Measurements from ENCODE around the gene RNU1-2.
"Not testable (repeated sequence)": the region's sequence is repeated elsewhere in the genome, so short reads cannot be mapped to it uniquely, and the experiment has no call there.

Gene RNU1-2

GRCh38 chr1:16911851-16912721 is 16.3 kb downstream of the RNU1-2 start:
- not testable (repeated sequence) for DNase-seq (ENCODE audit: low spot score)

DNA sequence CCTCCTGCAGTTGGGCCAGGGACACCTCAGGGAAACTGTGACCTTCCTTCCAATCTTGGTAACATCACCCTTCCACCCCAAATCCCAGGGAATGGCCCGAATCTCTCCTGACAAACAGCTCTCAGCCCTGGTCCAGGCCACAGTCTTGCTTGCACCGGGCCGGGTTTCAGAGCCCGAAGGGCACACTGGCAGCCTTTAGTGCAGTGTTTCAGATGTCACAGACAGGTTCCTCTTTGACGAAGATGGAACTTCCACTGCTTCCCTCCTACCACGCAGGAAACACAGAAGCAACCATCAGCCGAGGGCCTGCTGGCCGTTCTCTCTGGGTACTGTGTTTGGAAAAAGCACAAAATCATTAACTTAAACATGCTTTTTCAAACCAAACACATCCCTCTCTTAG is 17.0 kb downstream of the RNU1-2 start:
- not testable (repeated sequence) for DNase-seq (ENCODE audit: low spot score)

DNA sequence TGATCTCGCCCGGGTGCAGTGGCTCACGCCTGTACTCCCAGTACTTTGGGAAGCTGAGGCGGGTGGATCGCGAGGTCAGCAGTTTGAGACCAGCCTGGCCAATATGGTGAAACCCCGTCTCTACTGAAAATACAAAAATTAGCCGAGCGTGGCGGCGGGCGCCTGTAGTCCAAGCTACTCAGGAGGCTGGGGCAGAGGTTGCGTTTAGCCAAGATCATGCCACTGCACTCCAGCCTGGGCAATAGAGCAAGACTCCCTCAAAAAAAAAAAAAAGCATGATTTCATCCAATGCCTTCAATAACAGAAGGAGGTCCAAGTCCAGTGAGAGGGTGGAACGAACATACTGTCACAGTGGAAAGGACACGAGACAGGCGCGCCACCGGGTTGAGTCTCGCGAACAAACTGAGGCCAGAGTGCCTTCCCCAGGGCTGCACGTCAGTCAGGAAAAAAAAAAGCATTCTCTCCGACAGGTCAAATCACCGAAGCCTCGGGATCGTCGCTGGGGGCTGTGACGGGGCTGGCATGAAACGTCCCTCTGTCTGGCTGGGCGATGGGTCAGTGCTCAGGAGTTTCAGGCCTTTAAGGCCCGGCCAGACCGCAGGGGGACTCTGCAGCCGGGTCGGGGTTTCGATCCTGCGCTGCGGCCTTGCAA is 17.5 kb downstream of the RNU1-2 start:
- DNase-seq (ENCODE audit: low spot score): no peak

DNA sequence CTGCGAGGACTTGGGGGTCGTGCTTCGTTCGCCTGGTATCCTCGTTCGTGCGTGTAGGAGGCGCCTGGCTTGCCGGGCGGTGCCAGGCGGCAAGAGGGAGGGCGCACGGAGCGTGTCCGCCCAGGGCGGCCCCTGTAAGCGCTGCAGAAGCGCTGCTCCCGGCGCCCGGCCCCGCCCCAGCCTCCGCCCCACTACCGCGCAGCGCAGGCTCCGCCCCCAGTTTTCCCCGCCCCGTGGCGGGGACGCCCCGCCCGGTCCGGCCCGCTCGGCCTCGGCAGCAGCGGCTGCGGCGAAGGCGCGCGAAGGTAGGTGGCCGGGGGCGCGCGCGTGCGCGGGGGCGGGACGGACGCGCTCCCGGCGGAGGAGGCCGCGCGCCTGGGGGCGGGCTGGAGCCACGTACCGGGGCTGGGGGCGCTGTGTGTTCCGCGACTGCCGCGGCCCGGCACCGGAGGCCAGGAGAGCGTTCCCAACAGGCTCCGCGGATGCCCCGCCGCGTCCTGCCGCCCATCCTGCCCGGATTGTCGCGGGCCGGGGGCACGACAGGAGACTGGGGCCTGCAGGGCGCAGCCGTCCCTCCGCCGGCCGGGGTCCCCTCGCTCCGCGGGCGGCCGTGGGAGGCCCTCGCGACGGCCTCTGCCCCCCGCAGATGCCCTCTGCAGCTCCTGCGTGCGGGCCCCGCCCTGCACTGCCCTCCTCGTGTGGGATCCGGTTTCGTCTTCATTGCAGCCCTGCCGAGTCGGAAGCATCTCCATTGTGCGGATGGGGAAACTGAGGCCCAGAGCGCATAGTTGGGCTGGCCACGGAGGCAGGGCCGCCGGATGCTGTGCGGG is 18.3 kb downstream of the RNU1-2 start:
- DNase-seq (ENCODE audit: low spot score): peak; percentile 100

DNA sequence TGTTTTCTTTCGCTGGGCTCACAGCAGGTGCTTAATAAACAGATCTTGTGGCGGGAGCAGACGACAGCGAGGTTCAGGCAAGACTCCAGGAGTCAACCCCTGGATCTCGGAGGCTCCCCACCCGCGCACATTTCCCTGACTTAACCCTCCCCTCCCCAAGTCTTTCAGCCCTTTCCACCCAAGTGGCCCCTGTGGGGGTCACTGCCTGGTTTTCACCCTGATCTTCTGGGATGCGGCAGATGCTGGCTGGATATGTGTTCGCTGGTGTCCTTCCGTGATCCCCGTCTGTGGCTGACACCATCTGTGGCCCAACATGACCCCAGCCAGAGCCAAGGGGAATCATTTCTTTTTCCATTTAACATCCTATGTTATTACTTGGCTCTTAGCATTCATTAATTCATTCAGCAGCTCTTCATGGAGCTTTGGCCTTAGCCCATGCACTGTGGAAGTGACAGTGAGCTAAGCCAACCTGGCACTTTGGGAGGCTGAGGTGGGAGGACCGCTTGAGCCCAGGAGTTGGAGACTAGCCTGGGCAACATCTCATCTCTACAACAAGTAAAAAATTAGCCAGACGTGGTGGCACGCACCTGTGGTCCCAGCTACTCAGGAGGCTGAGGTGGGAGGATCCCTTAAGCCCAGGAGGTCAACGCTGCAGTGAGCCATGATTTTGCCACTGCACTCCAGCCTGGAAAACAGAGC is 19.3 kb downstream of the RNU1-2 start:
- DNase-seq (ENCODE audit: low spot score): not testable (repeated sequence)

DNA sequence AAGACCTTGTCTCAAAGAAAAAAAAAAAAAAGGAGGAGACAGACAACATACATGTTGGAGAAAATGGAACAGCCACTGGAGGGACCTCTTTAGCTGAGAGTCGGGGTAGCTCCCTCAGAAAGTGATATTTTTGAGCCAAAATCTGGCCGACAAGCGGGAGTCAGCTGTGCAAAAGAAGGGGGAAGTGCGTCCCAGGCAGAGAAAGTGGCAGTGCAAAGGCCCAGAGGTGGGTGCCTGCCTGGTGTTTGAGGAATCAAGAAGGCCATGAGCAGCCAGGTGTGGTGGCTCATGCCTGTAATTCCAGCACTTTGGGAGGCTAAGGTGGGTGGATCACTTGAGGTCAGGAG is 19.8 kb downstream of the RNU1-2 start:
- DNase-seq (ENCODE audit: low spot score): no peak

- not testable (repeated sequence) for DNase-seq (ENCODE audit: low spot score)
These were observed 20.5 kb downstream of the RNU1-2 start for GRCh38 chr1:16916036-16916880.

DNA sequence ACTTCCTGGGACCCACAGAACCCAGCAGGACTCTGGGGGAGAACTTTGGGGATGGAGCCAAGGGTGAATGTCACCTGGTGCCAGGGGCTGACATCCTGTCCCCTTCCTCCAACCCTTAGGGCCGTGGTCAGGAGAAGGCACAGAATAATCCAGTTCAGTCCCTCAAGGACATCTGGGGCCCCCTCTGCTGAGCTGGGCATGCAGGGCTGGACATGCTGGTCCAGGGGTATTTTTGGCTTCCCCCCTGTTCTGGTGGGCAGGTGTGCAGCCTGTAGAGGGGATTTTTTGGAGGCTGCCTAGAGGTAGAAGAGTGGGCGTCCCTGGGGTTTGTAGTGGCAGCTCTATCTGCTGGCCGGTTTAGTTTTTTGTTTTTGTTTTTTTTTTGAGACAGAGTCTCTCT is 22.6 kb downstream of the RNU1-2 start:
- DNase-seq (ENCODE audit: low spot score): no peak

DNA sequence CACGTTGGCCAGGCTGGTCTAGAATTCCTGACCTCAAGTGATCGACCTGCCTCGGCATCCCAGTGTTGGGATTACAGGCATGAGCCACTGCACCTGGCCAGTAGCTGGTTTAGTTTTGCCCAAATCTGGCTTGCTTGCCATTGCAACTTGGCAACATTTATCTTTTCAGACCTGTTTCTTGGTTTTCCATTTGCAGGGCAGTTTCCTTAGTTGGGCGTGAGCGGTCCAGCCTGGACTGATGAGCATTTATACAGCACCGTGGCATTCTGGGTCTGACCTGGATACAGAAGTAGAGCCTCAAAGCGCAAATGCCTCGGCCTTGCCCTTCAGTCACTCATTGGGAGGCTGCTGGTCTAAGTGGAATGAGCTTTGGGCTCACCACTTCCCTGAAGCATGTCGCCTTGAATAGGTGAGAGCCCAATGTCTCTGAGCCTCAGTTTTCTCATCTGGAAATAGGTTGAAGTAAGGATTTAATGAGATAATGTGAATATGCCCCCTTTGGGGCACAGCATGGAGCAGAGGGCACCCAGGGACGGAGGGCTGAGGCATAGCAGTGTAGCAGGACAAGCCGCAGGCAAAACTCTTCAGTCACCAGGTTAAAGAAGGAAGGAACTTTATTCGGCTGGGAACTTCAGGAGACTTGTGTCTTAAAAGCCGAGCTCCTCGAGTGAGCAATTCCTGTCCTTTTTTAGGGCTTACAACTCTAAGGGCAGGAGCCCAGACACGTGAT is 23.3 kb downstream of the RNU1-2 start:
- DNase-seq (ENCODE audit: low spot score): not testable (repeated sequence)

GRCh38 chr1:16920951-16921350 is 25.2 kb downstream of the RNU1-2 start:
- no peak for DNase-seq (ENCODE audit: low spot score)

DNA sequence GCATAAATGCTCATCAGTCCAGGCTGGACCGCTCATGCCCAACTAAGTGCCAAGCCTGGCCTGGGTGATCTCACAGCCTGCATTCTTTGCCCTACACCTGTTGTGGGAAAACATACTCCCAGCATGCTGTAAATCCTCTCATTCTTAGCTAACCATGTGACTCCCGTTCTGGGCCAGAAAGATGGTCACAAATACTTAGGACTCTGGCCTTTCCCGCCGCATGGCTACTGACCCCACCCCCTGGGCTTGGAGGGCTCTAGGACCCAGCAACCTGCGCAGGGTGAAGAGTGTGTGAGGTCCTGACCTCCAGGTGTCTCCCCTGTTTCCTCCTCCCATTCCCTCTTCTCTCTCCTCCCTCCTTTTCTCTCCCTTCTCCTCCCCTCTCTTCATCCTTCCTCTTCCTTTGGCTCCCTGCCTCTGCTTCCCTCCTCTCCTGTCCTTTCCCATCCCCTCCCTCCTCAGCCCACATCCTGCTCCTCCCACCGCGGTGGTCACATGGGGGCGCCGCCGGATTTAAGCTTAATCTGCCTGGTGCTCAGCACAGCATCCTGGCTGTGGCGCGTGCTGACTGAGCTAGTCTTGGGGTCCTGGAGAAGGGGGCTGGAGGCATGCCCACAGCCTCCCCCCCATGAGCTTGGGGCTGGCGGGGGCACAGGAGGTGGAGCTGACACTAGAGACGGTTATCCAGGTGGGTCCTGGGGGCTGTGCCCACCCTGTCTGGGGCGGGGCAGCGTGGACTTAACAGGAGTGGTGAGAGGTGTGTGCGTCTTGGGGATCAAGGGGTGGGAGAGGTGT is 25.8 kb downstream of the RNU1-2 start, which contains the start of gene CROCC:
CROCC (plus strand) TSS at position 541 of the 795 bp plus-strand sequence; CDS start at position 629, 88 bp downstream.
- DNase-seq (ENCODE audit: low spot score): no peak

DNA sequence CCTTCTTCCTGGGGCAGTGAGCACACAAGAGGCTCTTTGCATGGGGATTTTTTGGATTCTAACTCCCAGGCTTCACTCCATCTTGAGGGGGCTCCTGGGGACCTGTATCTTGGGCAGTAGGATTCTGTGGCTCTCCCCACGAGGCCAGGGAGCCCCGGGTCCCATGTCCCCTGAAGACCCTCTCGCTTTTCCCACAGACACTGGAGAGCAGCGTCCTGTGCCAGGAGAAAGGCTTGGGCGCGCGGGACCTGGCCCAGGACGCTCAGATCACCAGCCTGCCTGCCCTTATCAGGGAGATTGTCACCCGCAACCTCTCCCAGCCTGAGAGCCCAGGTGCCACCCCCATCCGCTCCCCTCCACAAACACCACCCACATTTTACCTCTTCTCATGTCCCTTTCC is 26.7 kb downstream of the RNU1-2 start:
- no peak for DNase-seq (ENCODE audit: low spot score)

DNA sequence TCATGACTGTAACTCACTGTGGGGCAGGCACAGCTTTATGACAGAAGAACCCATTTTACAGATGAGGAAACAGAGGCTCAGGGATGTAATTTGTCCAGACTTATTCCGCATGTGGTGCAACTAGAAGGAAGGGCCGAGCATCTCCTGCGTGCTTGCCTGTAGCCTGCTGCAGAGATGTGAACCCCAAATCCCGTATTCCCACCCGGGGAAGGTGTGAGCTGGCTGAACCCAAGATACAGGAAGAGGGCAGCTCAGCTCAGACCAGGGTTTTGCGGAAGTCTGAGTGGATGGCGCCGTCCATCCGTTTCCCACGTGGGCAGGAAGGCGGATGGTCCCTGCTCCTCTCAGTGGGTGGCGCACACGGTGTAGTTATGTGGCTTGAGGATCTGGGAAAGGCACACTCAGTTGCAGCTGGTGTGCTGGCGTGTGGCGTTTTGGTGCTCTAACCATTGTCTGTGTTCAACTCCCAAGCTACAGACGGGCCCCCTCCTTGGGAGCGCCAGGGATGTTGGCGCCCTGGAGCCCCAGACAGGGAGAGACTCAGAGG is 27.2 kb downstream of the RNU1-2 start:
- DNase-seq (ENCODE audit: low spot score): no peak

DNA sequence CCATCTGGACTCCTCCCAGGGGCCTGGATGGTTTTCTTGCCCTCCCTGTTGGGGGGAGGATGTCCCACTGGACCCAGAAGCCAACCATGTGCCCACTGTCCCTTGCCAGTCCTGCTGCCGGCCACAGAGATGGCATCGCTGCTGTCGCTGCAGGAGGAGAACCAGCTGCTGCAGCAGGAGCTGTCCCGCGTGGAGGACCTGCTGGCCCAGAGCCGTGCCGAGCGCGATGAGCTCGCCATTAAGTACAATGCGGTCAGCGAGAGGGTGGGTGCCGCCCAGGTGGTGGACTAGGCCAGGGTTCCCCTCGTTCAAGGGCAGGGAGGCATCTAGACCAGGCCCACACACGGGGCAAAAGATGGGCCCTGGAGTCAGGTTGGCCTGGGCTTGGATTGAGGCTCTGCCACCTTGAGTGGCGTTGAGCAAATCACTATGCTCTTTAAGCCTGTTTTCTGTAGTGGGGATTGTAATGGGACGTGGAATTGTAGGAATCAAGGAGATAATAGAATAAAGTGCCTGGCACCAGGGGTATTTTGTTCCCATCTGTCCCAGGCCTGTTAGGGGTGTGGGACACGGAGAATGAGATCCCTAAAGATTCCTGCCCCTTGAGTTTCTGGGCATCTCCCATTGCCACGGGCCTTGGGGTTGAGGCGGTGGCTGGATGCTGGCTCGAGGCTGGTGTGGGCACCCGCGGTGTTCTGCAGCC is 28.6 kb downstream of the RNU1-2 start:
- DNase-seq (ENCODE audit: low spot score): no peak

- DNase-seq (ENCODE audit: low spot score): no peak
These were observed 29.2 kb downstream of the RNU1-2 start for GRCh38 chr1:16924919-16925477.

- DNase-seq (ENCODE audit: low spot score): no peak
These were observed 30.1 kb downstream of the RNU1-2 start for GRCh38 chr1:16925635-16926490.

- no peak for DNase-seq (ENCODE audit: low spot score)
These were observed 30.8 kb downstream of the RNU1-2 start for GRCh38 chr1:16926491-16927073.

All from germinal center (tissue), 1 donor.